RKO (cell line): ENCODE measurements around the gene ANAPC4.
"Not testable (repeated sequence)": the region's sequence is repeated elsewhere in the genome, so short reads cannot be mapped to it uniquely, and the experiment has no call there.

Experiments
- DNase-seq: peaks from one replicate; pipeline ENCODE4 v3.0.0-alpha.2; 2016; ENCODE audit warnings: low spot score

Gene ANAPC4

DNA sequence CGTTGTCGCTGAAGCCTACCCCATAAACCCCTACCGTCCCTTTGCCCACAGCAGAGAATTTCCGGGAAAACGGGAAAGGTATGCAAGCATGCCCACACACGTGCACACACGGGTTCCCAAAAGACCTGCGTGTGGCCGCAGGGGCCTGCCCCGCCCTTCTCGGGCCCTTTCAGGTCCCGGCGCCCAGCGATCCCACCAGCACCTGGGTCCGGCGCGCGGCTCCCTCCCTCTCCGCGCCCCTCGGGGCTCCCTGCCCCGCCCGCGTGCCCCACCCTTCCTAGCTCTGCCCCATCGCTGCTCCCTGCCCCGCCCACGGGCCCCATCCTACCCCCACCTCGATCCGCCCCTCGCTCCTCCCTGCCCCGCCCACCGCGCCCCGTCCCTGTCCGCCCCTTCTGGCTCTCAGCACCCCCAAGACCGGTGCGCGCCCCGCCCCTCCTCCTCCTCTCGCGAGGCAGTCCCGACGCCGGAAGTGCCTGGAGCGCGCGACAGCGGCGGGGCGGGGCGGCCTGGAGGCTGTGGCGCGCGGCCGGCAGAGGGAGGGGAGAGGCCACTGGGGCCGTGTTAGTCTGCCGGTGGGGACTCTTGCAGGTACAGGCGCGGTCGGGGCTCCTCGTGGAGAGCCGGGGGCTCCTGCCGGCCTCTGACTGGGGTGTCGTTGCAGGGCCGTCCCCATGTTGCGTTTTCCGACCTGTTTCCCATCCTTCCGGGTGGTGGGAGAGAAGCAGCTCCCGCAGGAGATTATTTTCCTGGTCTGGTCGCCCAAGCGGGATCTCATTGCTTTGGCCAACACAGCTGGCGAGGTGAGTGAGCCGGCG lies at the start of gene ANAPC4:
ANAPC4 (plus strand) TSS at position 510 of the 818 bp plus-strand sequence; CDS start at position 675, 165 bp downstream.
- DNase-seq: peak; percentile 91

DNA sequence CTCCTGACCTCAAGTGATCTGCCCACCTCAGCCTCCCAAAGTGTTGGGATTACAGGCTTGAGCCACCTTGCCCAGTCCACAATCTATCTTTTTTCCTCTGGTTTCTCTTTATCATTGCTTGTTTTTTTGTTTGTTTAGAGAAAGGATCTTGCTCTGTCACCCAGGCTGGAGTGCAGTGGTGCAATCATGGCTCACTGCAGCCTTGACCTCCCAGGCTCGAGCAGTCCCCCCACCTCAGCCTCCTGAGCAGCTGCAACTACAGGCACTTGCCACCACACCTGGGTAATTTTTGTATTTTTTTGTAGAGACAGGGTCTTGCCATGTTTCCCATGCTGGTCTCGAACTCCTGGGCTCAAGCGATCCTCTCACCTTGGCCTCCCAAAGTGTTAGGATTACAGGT lies 48.6 kb upstream of the ANAPC4 start:
- not testable (repeated sequence) for DNase-seq

- DNase-seq: no peak
These were observed 46.7 kb upstream of the ANAPC4 start for GRCh38 chr4:25330335-25330734.

DNA sequence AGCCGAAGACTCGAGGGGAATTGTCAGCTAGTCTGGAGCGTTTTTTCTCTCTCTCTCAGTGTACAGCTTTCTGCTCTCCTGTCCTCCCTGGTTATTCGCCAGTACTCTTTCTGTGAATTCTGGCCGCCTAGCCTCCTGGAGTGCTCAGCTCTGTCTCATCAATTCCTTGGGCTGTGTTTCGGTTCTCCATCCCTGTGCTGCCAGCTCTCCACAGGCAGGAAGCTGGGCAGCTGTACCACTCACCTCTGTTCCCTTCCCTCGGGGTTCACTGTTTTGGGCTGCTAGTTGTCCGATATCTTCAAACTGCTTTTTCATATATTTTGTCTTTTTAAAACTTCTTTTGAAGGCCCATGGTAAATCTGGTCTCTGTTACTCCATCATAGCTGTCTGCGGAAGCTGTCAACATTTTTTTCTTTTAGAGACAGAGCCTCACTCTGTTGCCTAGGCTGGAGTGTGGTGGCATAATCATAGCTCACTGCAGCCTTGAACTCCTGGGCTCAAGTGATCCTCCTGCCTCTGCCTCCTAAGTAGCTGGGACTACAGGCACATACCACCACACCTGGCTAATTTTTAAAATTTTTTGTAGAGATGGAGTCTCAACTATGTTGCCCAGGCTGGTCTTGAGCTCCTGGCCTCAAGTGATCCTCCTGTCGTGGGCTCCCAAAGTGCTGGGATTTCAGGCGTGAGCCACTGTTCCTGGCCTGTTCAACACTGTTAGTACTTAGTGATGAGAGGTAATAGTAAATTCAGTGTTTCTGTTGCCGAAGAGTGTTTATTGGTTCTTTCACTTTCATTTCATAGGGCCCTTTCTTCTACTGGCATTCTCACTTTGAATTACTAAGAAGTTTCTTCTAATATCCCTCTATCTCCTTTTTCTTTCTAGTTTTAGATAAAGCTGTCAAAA lies 45.9 kb upstream of the ANAPC4 start:
- no peak for DNase-seq

GRCh38 chr4:25343671-25344070 lies 33.4 kb upstream of the ANAPC4 start:
- peak; percentile 15 for DNase-seq

DNA sequence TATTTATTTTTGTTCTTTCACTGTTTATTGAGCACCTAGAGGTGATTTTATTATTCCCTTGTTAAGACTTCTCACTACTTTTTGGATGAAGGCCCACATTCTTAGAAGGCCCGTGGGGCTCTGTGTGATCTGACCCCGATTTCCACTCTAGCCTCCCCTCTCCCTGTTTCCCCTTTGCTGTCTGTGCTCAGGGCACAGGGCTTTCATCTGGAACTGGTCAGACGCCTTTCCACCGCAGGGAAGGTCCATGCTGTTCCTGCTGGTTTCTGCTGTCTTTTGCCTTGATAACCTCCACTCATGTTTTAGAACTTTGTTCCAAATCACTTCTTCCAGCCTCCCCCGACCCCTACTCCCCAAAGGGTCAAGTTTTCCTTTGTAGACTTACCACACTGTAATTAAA lies 31.3 kb upstream of the ANAPC4 start:
- no peak for DNase-seq

- DNase-seq: no peak
These were observed 30.1 kb upstream of the ANAPC4 start for GRCh38 chr4:25346913-25347312.

GRCh38 chr4:25347473-25347872 lies 29.6 kb upstream of the ANAPC4 start:
- DNase-seq: no peak

GRCh38 chr4:25347971-25348370 lies 29.1 kb upstream of the ANAPC4 start:
- DNase-seq: no peak

- DNase-seq: no peak
These were observed 26.5 kb upstream of the ANAPC4 start for GRCh38 chr4:25350561-25350960.

- DNase-seq: peak; percentile 61
These were observed 25.2 kb upstream of the ANAPC4 start for GRCh38 chr4:25351777-25352416.

DNA sequence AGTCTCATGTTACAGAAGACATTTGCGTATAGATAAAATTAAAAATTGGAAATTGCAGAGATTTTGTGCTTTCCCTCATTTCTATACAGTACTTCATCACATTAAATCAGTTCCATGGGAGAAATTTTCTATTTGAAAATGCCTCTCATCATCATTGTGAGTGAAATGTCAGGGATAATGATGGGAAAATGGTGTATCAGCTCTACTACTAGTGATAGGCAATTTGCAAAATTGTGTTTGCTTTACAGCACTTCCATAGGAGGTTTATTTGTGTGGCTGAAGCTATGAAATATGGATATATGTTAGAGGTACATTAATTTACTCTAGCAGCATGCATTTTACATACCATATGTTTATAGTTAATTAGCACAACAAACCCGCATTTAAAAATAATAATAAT lies 21.0 kb upstream of the ANAPC4 start:
- no peak for DNase-seq

- DNase-seq: no peak
These were observed 18.4 kb upstream of the ANAPC4 start for GRCh38 chr4:25358515-25359275.

DNA sequence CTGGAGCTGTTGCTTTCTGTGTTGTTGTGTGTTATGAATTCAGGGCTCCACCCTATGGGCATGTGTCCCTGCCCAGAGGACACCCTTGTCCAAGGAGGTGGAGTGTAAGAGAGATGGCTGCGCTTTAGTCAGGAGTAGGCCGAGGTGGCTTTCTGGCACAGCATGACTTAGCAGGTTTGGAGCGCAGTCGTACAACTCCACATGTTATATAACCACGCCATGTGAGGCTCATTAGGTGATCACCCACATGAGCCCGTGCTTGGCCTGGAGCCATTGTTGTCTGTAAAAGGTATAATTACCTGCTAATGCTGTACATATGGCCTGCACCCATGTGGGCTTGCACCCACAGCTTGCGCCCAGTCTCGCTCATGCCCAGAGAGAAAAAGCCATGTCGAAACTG lies 15.8 kb upstream of the ANAPC4 start:
- no peak for DNase-seq

DNA sequence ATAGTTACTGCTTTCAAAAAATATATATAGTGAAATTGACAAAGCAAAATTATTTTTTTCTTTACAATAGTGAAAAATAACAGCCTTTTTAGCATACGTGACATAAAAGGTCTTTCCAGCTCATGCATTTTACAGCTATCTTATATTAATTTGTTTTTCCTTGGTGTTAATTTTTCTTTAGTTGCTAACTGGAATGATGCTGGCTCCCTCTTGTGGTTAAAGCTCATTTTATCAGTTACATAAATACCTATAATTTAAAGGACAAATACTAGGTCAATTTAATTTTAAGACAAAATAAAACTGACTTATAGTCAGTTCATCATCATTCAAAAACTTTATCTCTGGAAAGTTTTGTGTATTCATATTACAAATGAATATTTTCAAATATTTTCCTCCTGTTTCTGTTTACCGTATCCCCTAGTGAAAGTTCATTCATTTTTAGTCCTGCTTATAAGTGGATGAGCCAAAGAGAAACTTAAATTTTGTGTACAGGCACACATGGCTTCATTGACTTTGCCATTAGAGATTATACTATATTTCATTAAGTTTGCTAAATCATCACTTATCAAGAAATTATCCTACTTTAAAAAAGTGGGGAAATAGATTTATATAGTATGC lies 9.9 kb upstream of the ANAPC4 start:
- DNase-seq: peak; percentile 65

DNA sequence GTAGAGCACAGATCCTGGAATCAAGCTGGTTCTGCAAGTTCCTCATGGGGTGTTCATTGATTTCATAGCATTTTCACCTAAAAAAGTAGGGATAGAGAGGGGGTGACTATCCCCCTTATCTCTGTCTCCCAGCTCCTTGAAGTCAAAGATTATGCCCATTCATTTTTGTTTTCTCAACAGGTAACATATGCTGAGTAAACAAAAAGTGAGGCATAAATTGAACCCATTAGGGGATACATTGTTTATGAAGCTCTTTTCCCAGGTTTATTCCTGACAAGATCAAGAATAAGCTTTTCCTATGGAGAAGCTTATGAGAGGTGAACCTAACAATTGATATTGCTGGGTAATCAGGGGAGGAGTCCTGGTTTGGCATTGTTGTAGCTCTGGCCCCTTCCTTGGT lies 9.2 kb upstream of the ANAPC4 start:
- no peak for DNase-seq

- DNase-seq: no peak
These were observed 8.7 kb upstream of the ANAPC4 start for GRCh38 chr4:25368315-25368714.

GRCh38 chr4:25370242-25370641 lies 6.8 kb upstream of the ANAPC4 start:
- no peak for DNase-seq

- DNase-seq: not testable (repeated sequence)
These were observed 4.5 kb upstream of the ANAPC4 start for GRCh38 chr4:25372549-25372948.

GRCh38 chr4:25377572-25378436 lies 741 bp downstream of the ANAPC4 start:
- DNase-seq: peak; percentile 41

DNA sequence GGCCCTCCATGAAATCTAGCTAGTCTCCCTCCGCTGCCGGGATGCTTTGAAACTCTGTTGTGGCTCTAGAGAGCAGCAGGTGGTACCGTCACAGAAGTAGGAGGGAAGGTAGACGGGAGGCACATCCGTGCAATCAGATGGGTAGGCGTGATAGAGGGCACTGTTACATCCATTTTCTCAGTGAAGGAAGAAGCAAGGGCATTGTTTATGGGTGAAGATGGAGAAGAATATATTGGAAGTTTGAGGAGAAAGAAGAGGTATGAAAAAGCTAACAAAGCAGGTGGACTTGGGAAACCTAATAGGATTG lies 1.3 kb downstream of the ANAPC4 start:
- no peak for DNase-seq
